ENCODE data around the gene WNT3A. TPM values are rescaled to one million over a fixed set of nuclear protein-coding genes. Genes with fewer than 3 reads are reported as not detected.
A peak's percentile ranks its signal among the peaks of the same experiment; 100 is the strongest.

WNT3A gene
- total RNA-seq, 1 donor from 2014 or later = 10.1 TPM

GRCh38 chr1:228021355-228022030 is 14.7 kb downstream of the WNT3A start:
- no peak for TF ChIP-seq CTCF (IDR thresholded peaks at IDR 0.05)
- Histone ChIP-seq H3K4me1 (no peaks in the 10 kb centered on the region), H3K27ac (no peak overlapping the region), H3K36me3 (no peaks in the 10 kb centered on the region), H3K27me3 (no peaks in the 10 kb centered on the region), H3K4me3 (no peak overlapping the region), H3K9me3 (no peaks in the 10 kb centered on the region)
- peak; percentile 53 for ATAC-seq
- DNase-seq = peak; percentile 63
- intact Hi-C loops (cut with DNase I) = no loop called here

- H3K27me3 ChIP-seq = no peaks in the 10 kb centered on the region
- ATAC-seq (no peak), DNase-seq (peak; percentile 59)
- no peaks in the 10 kb centered on the region for H3K9me3 ChIP-seq
- intact Hi-C loops (cut with DNase I) = no loop called here
- H3K27ac ChIP-seq = no peak overlapping the region
- no peak for TF ChIP-seq CTCF (IDR thresholded peaks at IDR 0.05)
- no peak overlapping the region for H3K4me3 ChIP-seq
- H3K36me3 ChIP-seq = no peaks in the 10 kb centered on the region
- H3K4me1 ChIP-seq = no peaks in the 10 kb centered on the region
These were observed 15.9 kb downstream of the WNT3A start for GRCh38 chr1:228022571-228023293.

- Histone ChIP-seq H3K27ac (no peak overlapping the region), H3K27me3 (no peaks in the 10 kb centered on the region), H3K9me3 (no peaks in the 10 kb centered on the region), H3K36me3 (no peaks in the 10 kb centered on the region), H3K4me3 (no peak overlapping the region), H3K4me1 (no peaks in the 10 kb centered on the region)
- TF ChIP-seq CTCF (IDR thresholded peaks at IDR 0.05) = no peak
- intact Hi-C loops (cut with DNase I) = no loop called here
- DNase-seq = no peak
- no peak for ATAC-seq
These were observed 16.5 kb downstream of the WNT3A start for GRCh38 chr1:228023294-228023639.

DNA sequence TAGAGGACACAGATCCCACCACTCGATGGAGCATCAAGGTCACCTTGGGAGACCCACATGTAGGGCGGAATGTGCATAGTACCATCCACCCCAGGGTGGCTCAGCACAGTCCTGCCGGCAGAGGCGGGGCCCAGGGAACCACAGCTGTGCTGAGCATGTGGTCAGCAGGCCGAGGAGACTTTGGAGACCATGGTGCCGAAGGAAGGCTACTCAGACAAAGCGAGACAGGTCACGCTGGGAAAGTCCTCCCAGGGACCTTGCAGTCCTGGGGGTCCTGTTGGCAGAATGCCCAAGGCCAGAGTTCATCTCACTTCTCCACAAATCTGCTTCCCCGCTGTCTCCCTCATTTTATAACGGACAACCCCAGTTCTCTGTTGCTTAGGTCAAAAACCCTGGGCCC is 22.5 kb downstream of the WNT3A start:
- no peak for ATAC-seq
- H3K27ac ChIP-seq = no peak overlapping the region
- peak; percentile 48 for DNase-seq
- H3K9me3 ChIP-seq = no peaks in the 10 kb centered on the region
- intact Hi-C loops (cut with DNase I) = no loop called here
- H3K36me3 ChIP-seq = no peaks in the 10 kb centered on the region
- H3K4me3 ChIP-seq = no peak overlapping the region
- H3K4me1 ChIP-seq = no peaks in the 10 kb centered on the region
- no peak for TF ChIP-seq CTCF (IDR thresholded peaks at IDR 0.05)
- peaks cover 8% of the 10 kb centered on the region for H3K27me3 ChIP-seq

DNA sequence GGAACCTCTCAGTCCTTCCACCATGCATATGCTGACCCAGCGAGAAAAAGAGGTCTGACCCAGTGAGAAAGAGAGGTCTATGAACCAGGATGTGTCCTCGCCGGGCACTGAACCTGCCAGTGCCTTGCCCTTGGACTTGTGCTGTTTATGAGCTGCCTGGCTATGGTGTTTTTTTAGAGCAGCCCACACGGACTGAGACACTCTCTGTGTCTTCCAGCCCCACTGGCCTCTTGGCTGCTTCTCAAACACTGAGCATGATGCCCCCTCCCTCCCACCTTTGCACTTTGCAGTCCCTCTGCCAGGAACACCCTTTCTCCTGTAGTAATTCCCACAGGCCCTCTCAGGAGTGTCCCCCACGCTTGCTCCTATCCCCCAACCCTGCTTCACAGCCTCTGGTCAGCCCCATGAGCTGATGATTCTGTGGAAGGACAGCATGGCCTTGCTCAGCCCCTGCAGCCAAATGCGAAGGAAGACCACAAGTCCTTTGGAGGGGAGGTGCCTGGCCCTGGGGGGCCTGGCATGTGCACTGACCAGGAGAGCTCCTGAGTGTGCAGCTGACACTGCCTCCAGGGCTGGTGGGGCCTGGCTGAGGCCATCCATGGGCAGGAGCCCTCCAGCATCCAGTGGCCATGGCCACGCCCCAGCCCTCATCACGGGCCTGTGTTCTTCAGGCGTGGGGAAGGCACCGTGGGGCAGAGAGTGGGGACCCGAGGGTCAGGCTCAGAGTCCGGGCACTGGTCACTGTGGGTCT is 23.8 kb downstream of the WNT3A start:
- no peaks in the 10 kb centered on the region for H3K9me3 ChIP-seq
- H3K27me3 ChIP-seq = peaks cover 13% of the 10 kb centered on the region
- ATAC-seq = no peak
- H3K36me3 ChIP-seq = no peaks in the 10 kb centered on the region
- H3K4me3 ChIP-seq = no peak overlapping the region
- H3K27ac ChIP-seq = no peak overlapping the region
- intact Hi-C loops (cut with DNase I) = no loop called here
- no peak for TF ChIP-seq CTCF (IDR thresholded peaks at IDR 0.05)
- H3K4me1 ChIP-seq = no peaks in the 10 kb centered on the region
- peak; percentile 56 for DNase-seq

Data from upper lobe of right lung (tissue), 1 donor.